Breast epithelium (tissue), 4 donors: ENCODE data around the gene PPP2R3B. TPM values are rescaled to one million over a fixed set of nuclear protein-coding genes. Genes with fewer than 3 reads are reported as not detected.

ENCODE experiments used
- DNase-seq, 2 donors: peaks; one replicate each; pipeline ENCODE4 v3.0.0-alpha.2; 2019; ENCODE audit warnings: low spot score in 2 of 2
- H3K27ac ChIP-seq, 2 donors: fragments of 200-600 bp; sonication (generic) in 1 of 2; one replicate each; pipeline ENCODE4 v1.5.1; 2016 to 2019; ENCODE audit warnings: mild to moderate bottlenecking in 1 of 2
- H3K27me3 ChIP-seq, 2 donors: fragments of 200-600 bp; sonication (generic) in 1 of 2; one replicate each; pipeline versions ENCODE4 v1.5.1 to v1.6.0; 2017 to 2019; ENCODE audit warnings: control low read depth in 1 of 2, mild to moderate bottlenecking in 1 of 2
- H3K36me3 ChIP-seq: fragments of 200-600 bp; one replicate; pipeline ENCODE4 v1.5.1; 2019
- H3K4me1 ChIP-seq, 2 donors: fragments of 200-600 bp; sonication (generic); one replicate each; pipeline ENCODE4 v1.5.1; 2016 to 2019; ENCODE audit warnings: control low read depth in 1 of 2
- H3K4me3 ChIP-seq, 3 donors: fragments of 200-600 bp; sonication (generic); 1 replicate in 2 of 3; 2 replicates in 1 of 3; pipeline ENCODE4 v1.5.1; 2016 to 2019; ENCODE audit warnings: mild to moderate bottlenecking in 3 of 3, moderate library complexity in 2 of 3
- H3K9me3 ChIP-seq, 2 donors: fragments of 200-600 bp; sonication (generic) in 1 of 2; one replicate each; pipeline ENCODE4 v1.5.1; 2016 to 2019; ENCODE audit warnings: control low read depth in 1 of 2
- CTCF ChIP-seq, 3 donors: fragments of 450-650 bp; IDR thresholded peaks; one replicate each; pipeline ENCODE4 v1.5.1; 2016 to 2017; ENCODE audit warnings: antibody characterized with exemption in 3 of 3, mild to moderate bottlenecking in 3 of 3, moderate library complexity in 3 of 3
- POLR2A ChIP-seq: fragments of 450-650 bp; IDR thresholded peaks from one replicate; pipeline ENCODE4 v1.6.1; 2016; ENCODE audit warnings: antibody characterized with exemption, mild to moderate bottlenecking, moderate library complexity
- POLR2AphosphoS5 ChIP-seq, 3 donors: sonication (generic); formaldehyde crosslinking; IDR thresholded peaks; one replicate each; pipeline ENCODE4 v1.6.1; 2017; ENCODE audit warnings: antibody characterized with exemption in 3 of 3
- intact Hi-C: fragments of 100-400 bp; cut with DNase I; formaldehyde crosslinking; loops from one replicate; pipeline ENCODE4 v1.15.1; 2023; ENCODE audit warnings: low total_unique reads
- total RNA-seq, 3 donors: library from RNA; depleted of rRNA; stranded (reverse); fragments of >200 nt; gene quantifications; one replicate each; pipeline ENCODE4 v1.1.0, GENCODE V29; 2016

PPP2R3B gene
- total RNA-seq, 3 donors from 2014 or later, result 10.4 to 23.3 (median 23.1) TPM

GRCh38 chrX:336227-336626 lies 50.5 kb downstream of the PPP2R3B start:
- TF ChIP-seq POLR2A (no peak), CTCF (IDR thresholded peaks at IDR 0.05) (no peak), POLR2AphosphoS5 (IDR thresholded peaks at IDR 0.05) (no peak)
- peaks cover under 1 to 2% of the 10 kb centered on the region in 2 donors for H3K27me3 ChIP-seq
- intact Hi-C loops, result no loop called here
- no peak overlapping the region for H3K27ac ChIP-seq
- no peaks in the 10 kb centered on the region for H3K36me3 ChIP-seq
- no peaks in the 10 kb centered on the region for H3K9me3 ChIP-seq
- H3K4me3 ChIP-seq, result no peak overlapping the region
- no peaks in the 10 kb centered on the region for H3K4me1 ChIP-seq
- DNase-seq, result no peak

- no peak for TF ChIP-seq POLR2A
- TF ChIP-seq POLR2AphosphoS5 (IDR thresholded peaks at IDR 0.05), result no peak
- no peak for TF ChIP-seq CTCF (IDR thresholded peaks at IDR 0.05)
- intact Hi-C loops, result no loop called here
These were observed 51.0 kb downstream of the PPP2R3B start for GRCh38 chrX:335758-336155.

GRCh38 chrX:334971-335757 lies 51.5 kb downstream of the PPP2R3B start:
- no peak for DNase-seq
- Histone ChIP-seq H3K4me1 (no peaks in the 10 kb centered on the region), H3K27ac (no peak overlapping the region), H3K27me3 (peaks cover 7 to 13% of the 10 kb centered on the region in 2 donors), H3K9me3 (no peaks in the 10 kb centered on the region), H3K36me3 (no peaks in the 10 kb centered on the region), H3K4me3 (no peak overlapping the region)
- intact Hi-C loops, result no loop called here
- TF ChIP-seq POLR2AphosphoS5 (IDR thresholded peaks at IDR 0.05) (no peak), POLR2A (no peak), CTCF (IDR thresholded peaks at IDR 0.05) (no peak)

More at GRCh38 chrX:335758-336155, 51.0 kb downstream of the PPP2R3B start:
- Histone ChIP-seq H3K27ac (no peak overlapping the region), H3K4me3 (no peak overlapping the region), H3K9me3 (no peaks in the 10 kb centered on the region), H3K27me3 (peaks cover 4 to 7% of the 10 kb centered on the region in 2 donors), H3K4me1 (no peaks in the 10 kb centered on the region), H3K36me3 (no peaks in the 10 kb centered on the region)
- no peak for DNase-seq

- no peak for TF ChIP-seq POLR2A
- no peak for TF ChIP-seq POLR2AphosphoS5 (IDR thresholded peaks at IDR 0.05)
- TF ChIP-seq CTCF (IDR thresholded peaks at IDR 0.05), result no peak
- Histone ChIP-seq H3K4me3 (no peak overlapping the region), H3K4me1 (no peaks in the 10 kb centered on the region), H3K9me3 (no peaks in the 10 kb centered on the region), H3K27ac (no peak overlapping the region), H3K27me3 (peaks cover 7 to 15% of the 10 kb centered on the region in 2 donors), H3K36me3 (no peaks in the 10 kb centered on the region)
- intact Hi-C loops, result no loop called here
- no peak for DNase-seq
These were observed 52.3 kb downstream of the PPP2R3B start for GRCh38 chrX:334331-334891.

- no peak for DNase-seq
- intact Hi-C loops, result no loop called here
- no peak overlapping the region for H3K4me3 ChIP-seq
- no peaks in the 10 kb centered on the region for H3K36me3 ChIP-seq
- H3K4me1 ChIP-seq, result no peaks in the 10 kb centered on the region
- H3K9me3 ChIP-seq, result no peaks in the 10 kb centered on the region
- no peak overlapping the region for H3K27ac ChIP-seq
- TF ChIP-seq CTCF (IDR thresholded peaks at IDR 0.05), result no peak
- peaks cover 7 to 15% of the 10 kb centered on the region in 2 donors for H3K27me3 ChIP-seq
These were observed 52.9 kb downstream of the PPP2R3B start for GRCh38 chrX:333611-334311.
